ENCODE results near the gene NKAIN2. TPM values are rescaled to one million over a fixed set of nuclear protein-coding genes. Genes with fewer than 3 reads are reported as not detected.

Gene NKAIN2
- total and polyA plus RNA-seq, 9 of the 15 experiments (the other 6 are each of a cell fraction or from before 2014, with no cell fraction given), result not detected

DNA sequence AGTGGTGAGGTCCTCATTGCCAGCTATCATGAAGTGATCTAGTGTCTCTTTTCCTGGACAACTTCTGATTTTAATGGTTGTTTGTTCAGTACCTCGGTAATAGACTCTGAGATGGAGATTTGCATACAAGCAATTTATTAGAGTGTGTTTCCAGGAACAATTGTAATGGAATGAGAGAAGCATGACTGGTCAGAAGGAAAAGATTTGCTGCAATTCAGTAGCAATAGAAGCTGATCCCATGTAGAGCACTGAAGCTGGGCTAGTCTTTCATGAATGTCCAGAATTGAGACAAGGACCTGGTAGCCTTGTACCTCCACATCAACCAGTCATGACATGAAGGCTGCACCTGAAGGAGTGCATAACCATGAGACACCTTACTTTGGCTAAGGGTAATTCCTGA is 526.5 kb downstream of the NKAIN2 start (continued):
- TF ChIP-seq NR4A1 (CRISPR knock-in tag; IDR thresholded peaks at IDR 0.05), result no peak
- TF ChIP-seq NR4A1 (tag; IDR thresholded peaks at IDR 0.05), result no peak

DNA sequence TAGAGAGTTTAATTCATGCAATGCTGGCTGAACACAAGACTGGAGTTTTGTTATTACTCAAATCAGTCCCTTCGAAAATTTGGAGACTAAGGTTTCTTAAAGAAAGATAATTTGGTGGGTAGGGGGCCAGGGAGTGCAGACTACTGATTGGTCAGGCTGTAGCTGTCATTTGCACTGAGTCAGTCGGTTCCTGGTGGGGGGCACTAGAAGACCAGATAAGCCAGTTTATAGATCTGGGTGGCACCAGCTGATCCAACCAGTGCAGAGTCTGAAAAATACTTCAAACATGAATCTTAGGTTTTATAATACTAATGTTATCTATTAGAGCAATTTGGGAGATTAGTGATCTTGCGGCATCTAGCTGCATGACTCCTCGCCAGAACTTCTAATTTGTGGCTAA is 530.7 kb downstream of the NKAIN2 start:
- DNase-seq (ENCODE audit: extremely low read depth in 1 of 4, low spot score in 3 of 4), result no peak
- no peak overlapping the region for H2AFZ ChIP-seq (ENCODE audit: low read depth, low read length)
- no peak overlapping the region for H3K4me3 ChIP-seq
- no peaks in the 10 kb centered on the region for H3K9me3 ChIP-seq (replicated peaks; ENCODE audit: control insufficient read depth, insufficient read depth, low read depth, low read length)
- H3K36me3 ChIP-seq (ENCODE audit: control insufficient read depth, insufficient read depth, low read length), result no peaks in the 10 kb centered on the region
- no peak for FAIRE-seq
- H3K9me1 ChIP-seq (ENCODE audit: control insufficient read depth, insufficient read depth, low read length), result no peaks in the 10 kb centered on the region
- H4K20me1 ChIP-seq (replicated peaks; ENCODE audit: control insufficient read depth, insufficient read depth, low read length), result no peaks in the 10 kb centered on the region
- intact Hi-C loops (cut with micrococcal nuclease) (no loop called here), in situ Hi-C loops (cut with MboI) (no loop called here)
- WGBS (ENCODE audit: insufficient coverage, low coverage, missing lambda C conversion rate), result 3% methylated on average over 4 of the region's 4 CpGs
- no peak overlapping the region for H3K4me2 ChIP-seq (ENCODE audit: insufficient read depth, low read length)
- ChIA-PET POLR2A (no interaction called here), CTCF (ENCODE audit: low intra/inter-chr PET ratio) (no interaction called here)
- no peak overlapping the region for H3K9ac ChIP-seq (ENCODE audit: insufficient read depth in 1 of 2, low read depth in 2 of 2, low read length in 2 of 2)
- no peaks in the 10 kb centered on the region for H3K79me2 ChIP-seq (ENCODE audit: control insufficient read depth, insufficient read depth, low read length)
- TF ChIP-seq ZNF644 (tag; IDR thresholded peaks at IDR 0.05; ENCODE audit: low read depth) (no peak), RBM34 (IDR thresholded peaks at IDR 0.05; ENCODE audit: borderline replicate concordance, insufficient read depth, low read length) (no peak)
- no peak for ATAC-seq
- no peak overlapping the region for H3K27ac ChIP-seq (ENCODE audit: extremely low read depth, low read depth, low read length)
- no peaks in the 10 kb centered on the region for H3K27me3 ChIP-seq (ENCODE audit: control insufficient read depth in 2 of 2, insufficient read depth in 2 of 2, low read length in 2 of 2)
- H3K4me1 ChIP-seq (replicated peaks in 1 of 2; ENCODE audit: control insufficient read depth in 2 of 2, insufficient read depth in 2 of 2, low read length in 2 of 2), result no peaks in the 10 kb centered on the region
- no TSS peak for BruUV-seq (replicated peaks)

DNA sequence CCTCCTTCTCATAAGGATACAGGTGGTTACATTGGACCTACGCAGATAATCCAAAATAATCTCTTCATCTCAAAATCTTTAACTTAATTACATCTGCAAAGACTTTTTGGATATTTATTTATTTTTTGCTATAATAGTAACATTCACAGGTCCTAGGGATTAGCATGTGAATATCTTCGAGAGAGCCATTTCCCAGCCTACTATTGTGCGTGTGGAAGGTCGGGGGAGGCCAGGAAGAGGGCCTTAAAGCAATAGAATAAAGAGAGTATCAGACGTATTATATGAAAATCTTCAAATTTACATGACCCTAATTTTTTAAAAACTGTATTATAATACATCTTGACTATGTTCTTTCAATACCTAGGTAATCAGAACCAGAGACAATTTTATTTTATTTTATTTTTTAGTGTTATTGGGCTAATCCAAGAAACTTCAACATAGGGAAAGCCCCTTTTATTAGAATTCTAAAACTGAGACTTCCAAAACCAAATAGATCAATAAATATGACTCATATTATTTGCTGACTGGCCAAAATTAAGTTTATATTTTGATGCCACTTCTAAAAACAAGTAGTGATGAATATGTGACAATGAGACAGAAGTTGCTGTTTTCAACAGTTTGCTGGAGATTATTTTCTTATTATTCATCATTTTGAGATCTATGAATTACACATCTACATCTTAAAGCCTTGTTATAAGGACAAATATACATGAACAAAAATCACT is 536.1 kb downstream of the NKAIN2 start:
- H3K79me2 ChIP-seq (ENCODE audit: control insufficient read depth, insufficient read depth, low read length), result no peaks in the 10 kb centered on the region
- ATAC-seq (no peak), DNase-seq (ENCODE audit: extremely low read depth in 1 of 4, low spot score in 3 of 4) (no peak), FAIRE-seq (no peak)
- no peaks in the 10 kb centered on the region for H3K9me3 ChIP-seq (replicated peaks; ENCODE audit: control insufficient read depth, insufficient read depth, low read depth, low read length)
- H3K4me2 ChIP-seq (ENCODE audit: insufficient read depth, low read length), result no peak overlapping the region
- CTCF ChIA-PET (ENCODE audit: low intra/inter-chr PET ratio), result no interaction called here
- H3K27me3 ChIP-seq (ENCODE audit: control insufficient read depth in 2 of 2, insufficient read depth in 2 of 2, low read length in 2 of 2), result no peaks in the 10 kb centered on the region
- no peak overlapping the region for H2AFZ ChIP-seq (ENCODE audit: low read depth, low read length)
- 0% methylated on average over 5 of the region's 5 CpGs for WGBS (ENCODE audit: insufficient coverage, low coverage, missing lambda C conversion rate)
- H4K20me1 ChIP-seq (replicated peaks; ENCODE audit: control insufficient read depth, insufficient read depth, low read length), result no peaks in the 10 kb centered on the region
- H3K36me3 ChIP-seq (ENCODE audit: control insufficient read depth, insufficient read depth, low read length), result no peaks in the 10 kb centered on the region
- intact Hi-C loops (cut with micrococcal nuclease) (no loop called here), in situ Hi-C loops (cut with MboI) (no loop called here)
- H3K9me1 ChIP-seq (ENCODE audit: control insufficient read depth, insufficient read depth, low read length), result no peaks in the 10 kb centered on the region
- no peak overlapping the region for H3K27ac ChIP-seq (ENCODE audit: extremely low read depth, low read depth, low read length)
- no peak overlapping the region for H3K9ac ChIP-seq (ENCODE audit: insufficient read depth in 1 of 2, low read depth in 2 of 2, low read length in 2 of 2)
- BruUV-seq (replicated peaks), result no TSS peak
- POLR2A ChIA-PET, result no interaction called here
- no peak overlapping the region for H3K4me3 ChIP-seq
- H3K4me1 ChIP-seq (replicated peaks in 1 of 2; ENCODE audit: control insufficient read depth in 2 of 2, insufficient read depth in 2 of 2, low read length in 2 of 2), result no peaks in the 10 kb centered on the region
- TF ChIP-seq POLR3A (IDR thresholded peaks at IDR 0.05; ENCODE audit: borderline replicate concordance, extremely low read depth, insufficient read depth, insufficient read length) (no peak), RBM34 (IDR thresholded peaks at IDR 0.05; ENCODE audit: borderline replicate concordance, insufficient read depth, low read length) (no peak), CHD2 (IDR thresholded peaks at IDR 0.05; ENCODE audit: low read depth, low read length) (no peak), MAFF (IDR thresholded peaks at IDR 0.05; ENCODE audit: low read length) (peak; percentile 75), FOXJ3 (CRISPR knock-in tag; IDR thresholded peaks at IDR 0.05) (no peak), ZNF12 (CRISPR knock-in tag; IDR thresholded peaks at IDR 0.05) (no peak), ZNF316 (IDR thresholded peaks at IDR 0.05) (peak; percentile 78)
- TF ChIP-seq, protein P1, sequence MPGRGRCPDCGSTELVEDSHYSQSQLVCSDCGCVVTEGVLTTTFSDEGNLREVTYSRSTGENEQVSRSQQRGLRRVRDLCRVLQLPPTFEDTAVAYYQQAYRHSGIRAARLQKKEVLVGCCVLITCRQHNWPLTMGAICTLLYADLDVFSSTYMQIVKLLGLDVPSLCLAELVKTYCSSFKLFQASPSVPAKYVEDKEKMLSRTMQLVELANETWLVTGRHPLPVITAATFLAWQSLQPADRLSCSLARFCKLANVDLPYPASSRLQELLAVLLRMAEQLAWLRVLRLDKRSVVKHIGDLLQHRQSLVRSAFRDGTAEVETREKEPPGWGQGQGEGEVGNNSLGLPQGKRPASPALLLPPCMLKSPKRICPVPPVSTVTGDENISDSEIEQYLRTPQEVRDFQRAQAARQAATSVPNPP (IDR thresholded peaks at IDR 0.05; ENCODE audit: borderline replicate concordance, insufficient read depth, insufficient read length), result no peak
- TF ChIP-seq, protein P2, sequence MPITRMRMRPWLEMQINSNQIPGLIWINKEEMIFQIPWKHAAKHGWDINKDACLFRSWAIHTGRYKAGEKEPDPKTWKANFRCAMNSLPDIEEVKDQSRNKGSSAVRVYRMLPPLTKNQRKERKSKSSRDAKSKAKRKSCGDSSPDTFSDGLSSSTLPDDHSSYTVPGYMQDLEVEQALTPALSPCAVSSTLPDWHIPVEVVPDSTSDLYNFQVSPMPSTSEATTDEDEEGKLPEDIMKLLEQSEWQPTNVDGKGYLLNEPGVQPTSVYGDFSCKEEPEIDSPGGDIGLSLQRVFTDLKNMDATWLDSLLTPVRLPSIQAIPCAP (CRISPR knock-in tag; IDR thresholded peaks at IDR 0.05; ENCODE audit: borderline replicate concordance), result no peak
